NCI-H1092 (cell line): Measurements from ENCODE around the gene CUBN.
"Not testable (repeated sequence)": the region's sequence is repeated elsewhere in the genome, so short reads cannot be mapped to it uniquely, and the experiment has no call there.

Experiments
- DNase-seq: peaks from one replicate; lab custom pipeline; 2025; lab: John Stamatoyannopoulos, UW

The CUBN gene

GRCh38 chr10:17141504-17142229 is 12.1 kb upstream of the CUBN start:
- DNase-seq: no peak

GRCh38 chr10:17140386-17140761 is 10.8 kb upstream of the CUBN start:
- DNase-seq: no peak

GRCh38 chr10:17138460-17139042 is 8.9 kb upstream of the CUBN start:
- DNase-seq: no peak

- DNase-seq: no peak
These were observed 5.2 kb upstream of the CUBN start for GRCh38 chr10:17134737-17135260.

GRCh38 chr10:17134282-17134681 is 4.7 kb upstream of the CUBN start:
- no peak for DNase-seq

GRCh38 chr10:17128261-17128660 is 1.4 kb downstream of the CUBN start:
- no peak for DNase-seq

- DNase-seq: no peak
These were observed 3.3 kb downstream of the CUBN start for GRCh38 chr10:17126327-17126726.

GRCh38 chr10:17125206-17125893 is 4.3 kb downstream of the CUBN start:
- no peak for DNase-seq

GRCh38 chr10:17123961-17124360 is 5.7 kb downstream of the CUBN start:
- DNase-seq: no peak

- DNase-seq: no peak
These were observed 6.6 kb downstream of the CUBN start for GRCh38 chr10:17122726-17123661.

- DNase-seq: no peak
These were observed 7.6 kb downstream of the CUBN start for GRCh38 chr10:17122052-17122451.

GRCh38 chr10:17120694-17121093 is 8.9 kb downstream of the CUBN start:
- DNase-seq: no peak

- DNase-seq: no peak
These were observed 9.8 kb downstream of the CUBN start for GRCh38 chr10:17119845-17120244.

- DNase-seq: no peak
These were observed 13.4 kb downstream of the CUBN start for GRCh38 chr10:17116193-17116592.

- DNase-seq: no peak
These were observed 13.9 kb downstream of the CUBN start for GRCh38 chr10:17115683-17116082.

- not testable (repeated sequence) for DNase-seq
These were observed 14.7 kb downstream of the CUBN start for GRCh38 chr10:17114878-17115444.

GRCh38 chr10:17113889-17114540 is 15.6 kb downstream of the CUBN start:
- DNase-seq: no peak

- no peak for DNase-seq
These were observed 16.3 kb downstream of the CUBN start for GRCh38 chr10:17113346-17113745.

GRCh38 chr10:17112566-17112965 is 17.0 kb downstream of the CUBN start:
- DNase-seq: no peak

- DNase-seq: no peak
These were observed 20.0 kb downstream of the CUBN start for GRCh38 chr10:17109475-17110207.
